DMS153 (cell line): Measurements from ENCODE around the gene UGT1A5.
"Not testable (repeated sequence)": the region's sequence is repeated elsewhere in the genome, so short reads cannot be mapped to it uniquely, and the experiment has no call there.

Source experiments
- DNase-seq: peaks from one replicate; lab custom pipeline; 2025; lab: John Stamatoyannopoulos, UW

Gene UGT1A5

GRCh38 chr2:233693963-233694362 is 18.7 kb upstream of the UGT1A5 start:
- no peak for DNase-seq

DNA sequence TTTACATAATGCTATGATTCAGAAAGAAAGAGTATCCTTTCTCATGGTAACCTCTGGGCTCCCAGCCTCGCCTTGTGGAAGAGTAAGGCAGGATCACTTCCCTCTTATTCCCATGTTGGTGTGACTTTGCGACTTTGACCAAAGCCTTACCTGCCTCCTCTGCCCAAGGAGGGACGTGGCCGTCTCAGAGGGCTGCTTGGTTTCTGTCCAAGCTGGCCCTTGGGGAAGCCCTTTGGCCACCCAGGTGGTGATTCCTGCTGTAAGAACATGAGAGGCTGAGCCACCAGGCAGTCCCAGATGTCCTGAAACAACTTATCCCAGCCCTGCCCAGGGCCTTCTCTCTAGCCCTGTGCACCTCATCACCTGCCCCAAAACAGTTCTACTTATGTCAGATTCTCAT is 14.0 kb upstream of the UGT1A5 start:
- no peak for DNase-seq

DNA sequence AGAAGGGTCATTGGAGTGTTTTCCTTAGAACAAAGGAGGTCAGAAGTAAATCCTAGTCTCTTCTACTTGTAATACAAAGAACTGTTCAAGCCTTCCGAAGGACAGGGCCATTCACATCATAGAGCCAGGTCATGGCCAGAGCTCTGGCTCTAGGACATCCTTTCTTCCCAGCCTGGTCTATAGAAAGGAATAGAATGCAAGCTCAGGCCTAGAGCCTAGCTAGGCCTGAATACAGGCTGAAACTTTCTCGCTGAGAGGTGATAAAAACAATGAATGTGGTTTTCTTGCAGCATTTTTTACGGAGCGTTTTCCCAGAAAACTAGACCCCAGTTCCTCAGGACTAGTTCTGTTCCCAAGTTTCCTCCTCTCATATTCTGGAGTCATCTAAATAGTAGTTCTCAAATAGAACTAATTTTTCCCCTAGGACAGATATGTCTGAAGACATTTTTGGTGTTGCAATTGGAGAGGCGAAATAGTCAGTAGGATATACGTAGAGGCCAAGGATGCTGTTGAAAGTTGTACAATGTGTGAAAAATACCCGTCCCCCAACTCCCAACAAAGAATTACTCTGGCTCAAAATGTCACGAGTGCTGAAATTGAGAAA is 13.2 kb upstream of the UGT1A5 start:
- no peak for DNase-seq

GRCh38 chr2:233700028-233700635 is 12.6 kb upstream of the UGT1A5 start:
- DNase-seq = no peak

GRCh38 chr2:233700842-233701241 is 11.9 kb upstream of the UGT1A5 start:
- DNase-seq = not testable (repeated sequence)

GRCh38 chr2:233702238-233702637 is 10.5 kb upstream of the UGT1A5 start:
- no peak for DNase-seq

DNA sequence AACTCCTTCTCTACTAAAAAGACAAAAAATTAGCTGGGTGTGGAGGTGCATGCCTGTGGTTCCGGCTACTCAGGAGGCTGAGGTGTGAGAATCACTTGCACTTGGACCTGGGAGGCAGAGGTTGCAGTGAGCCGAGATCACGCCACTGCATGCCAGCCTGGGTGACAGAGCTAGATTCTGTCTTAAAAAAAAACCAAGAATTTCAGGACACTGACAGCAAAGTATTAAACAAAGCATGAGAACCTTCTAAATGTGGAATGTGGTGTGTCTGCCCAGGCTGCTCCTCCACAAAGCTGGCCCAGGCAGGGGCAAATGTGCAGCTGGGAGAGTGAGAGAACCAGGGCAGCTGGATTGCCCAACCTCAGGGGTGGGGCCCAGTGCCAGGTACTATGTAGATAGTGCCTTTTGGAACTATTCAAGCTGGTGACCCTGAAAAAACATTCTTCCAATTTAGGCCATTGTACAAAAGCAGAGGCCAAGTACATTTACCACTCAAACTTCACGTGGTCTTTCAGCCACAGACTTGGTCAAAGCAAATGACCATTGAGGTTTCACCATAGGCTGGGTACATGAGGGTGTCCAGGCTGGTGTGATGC is 6.7 kb upstream of the UGT1A5 start:
- no peak for DNase-seq

- DNase-seq = no peak
These were observed 6.0 kb upstream of the UGT1A5 start for GRCh38 chr2:233706720-233707119.

DNA sequence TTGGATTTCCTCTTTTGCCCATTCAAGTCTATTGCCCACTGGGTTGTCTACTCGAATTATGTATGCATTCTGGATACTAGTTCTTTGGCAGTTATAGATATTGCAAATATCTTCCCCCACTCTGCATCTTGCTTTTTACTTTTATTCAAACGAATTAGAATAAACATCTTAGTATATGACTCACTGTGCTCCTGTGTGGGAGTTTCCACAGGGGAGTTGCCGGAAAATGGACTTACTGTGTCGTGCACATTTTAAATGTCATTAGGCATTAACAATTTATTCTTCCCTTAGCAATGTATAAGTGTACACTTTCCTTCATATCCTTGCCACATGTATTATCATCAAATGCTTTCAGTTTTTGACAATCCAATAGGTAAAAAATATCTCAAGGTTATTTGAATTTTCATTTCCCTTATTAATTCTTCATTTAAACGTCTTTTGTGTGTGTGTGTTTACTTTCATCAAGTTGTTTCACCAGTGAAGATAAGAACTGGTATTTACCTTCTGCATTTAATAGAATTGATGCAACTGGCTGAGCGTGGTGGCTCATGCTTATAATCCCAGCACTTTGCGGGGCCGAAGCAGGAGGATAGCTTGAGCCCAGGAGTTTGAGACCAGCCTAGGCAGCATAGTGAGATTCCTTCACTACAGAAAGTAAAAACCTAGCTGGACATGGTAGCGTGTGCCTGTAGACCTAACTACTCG is 4.6 kb upstream of the UGT1A5 start:
- DNase-seq = no peak

- no peak for DNase-seq
These were observed 3.8 kb upstream of the UGT1A5 start for GRCh38 chr2:233708942-233709341.

DNA sequence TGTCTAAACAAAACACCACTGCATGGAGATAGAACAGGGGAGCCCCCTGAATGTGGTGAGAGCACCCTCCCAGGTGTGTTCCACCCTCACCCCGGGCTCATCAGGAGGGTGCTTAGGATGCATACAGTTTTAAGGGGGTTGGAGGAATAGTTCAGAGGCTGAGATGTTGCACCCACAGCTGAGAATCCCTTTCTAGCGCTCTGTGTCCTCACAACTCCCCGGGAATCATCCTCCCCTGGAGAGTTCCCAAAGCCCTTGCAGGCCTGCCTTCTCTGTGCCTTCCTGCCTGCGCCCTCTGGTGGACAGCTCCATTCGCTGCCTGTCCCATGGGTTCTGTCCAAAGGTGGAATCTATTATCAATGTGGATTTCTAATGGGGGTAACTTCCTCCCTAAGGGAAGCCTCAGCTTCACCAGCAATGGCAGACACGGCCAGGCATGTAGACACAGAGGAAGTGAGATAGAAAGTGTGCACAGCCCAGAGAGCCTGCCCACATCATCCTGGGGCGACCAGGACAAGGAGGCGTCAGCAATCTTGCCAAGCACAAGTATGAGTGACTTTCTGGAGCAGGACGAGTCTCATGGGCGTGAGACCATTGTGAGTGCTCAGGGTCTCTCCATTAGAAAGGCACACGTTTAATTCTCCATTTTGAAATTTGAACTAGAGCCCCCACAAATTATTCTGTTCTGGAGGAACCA is 1.2 kb upstream of the UGT1A5 start:
- peak; percentile 55 for DNase-seq

DNA sequence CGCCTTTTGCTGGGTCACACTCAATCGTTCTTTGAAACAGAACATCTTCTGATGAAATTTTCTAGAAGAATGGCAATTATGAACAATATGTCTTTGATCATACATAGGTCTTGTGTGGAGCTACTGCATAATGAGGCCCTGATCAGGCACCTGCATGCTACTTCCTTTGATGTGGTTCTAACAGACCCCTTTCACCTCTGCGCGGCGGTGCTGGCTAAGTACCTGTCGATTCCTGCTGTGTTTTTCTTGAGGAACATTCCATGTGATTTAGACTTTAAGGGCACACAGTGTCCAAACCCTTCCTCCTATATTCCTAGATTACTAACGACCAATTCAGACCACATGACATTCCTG is 532 bp downstream of the UGT1A5 start:
- DNase-seq = no peak

DNA sequence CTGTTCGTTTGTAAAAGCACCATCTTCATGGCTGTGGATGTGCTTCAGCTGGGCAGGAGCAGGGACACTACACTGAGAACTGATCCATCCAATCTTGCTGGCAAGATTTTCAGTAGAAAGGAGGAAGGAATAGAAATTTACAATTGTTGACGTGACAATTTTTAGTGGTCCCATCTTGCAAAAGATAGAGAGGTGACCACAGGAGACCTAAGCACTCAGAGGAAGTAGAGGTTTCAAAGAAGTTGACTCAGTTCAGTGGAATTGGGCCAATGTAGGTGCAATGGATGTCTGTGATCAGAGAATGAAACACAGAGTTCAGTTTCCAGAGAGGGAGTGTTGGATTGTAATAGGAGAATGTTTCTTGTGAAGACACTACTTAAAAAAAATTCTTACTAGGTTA is 1.4 kb downstream of the UGT1A5 start:
- no peak for DNase-seq

- no peak for DNase-seq
These were observed 5.8 kb downstream of the UGT1A5 start, which contains the start of gene UGT1A4 for GRCh38 chr2:233718552-233718951. Gene UGT1A4 (plus strand): TSS chr2:233718736. CDS start chr2:233718821, 85 bp downstream.

DNA sequence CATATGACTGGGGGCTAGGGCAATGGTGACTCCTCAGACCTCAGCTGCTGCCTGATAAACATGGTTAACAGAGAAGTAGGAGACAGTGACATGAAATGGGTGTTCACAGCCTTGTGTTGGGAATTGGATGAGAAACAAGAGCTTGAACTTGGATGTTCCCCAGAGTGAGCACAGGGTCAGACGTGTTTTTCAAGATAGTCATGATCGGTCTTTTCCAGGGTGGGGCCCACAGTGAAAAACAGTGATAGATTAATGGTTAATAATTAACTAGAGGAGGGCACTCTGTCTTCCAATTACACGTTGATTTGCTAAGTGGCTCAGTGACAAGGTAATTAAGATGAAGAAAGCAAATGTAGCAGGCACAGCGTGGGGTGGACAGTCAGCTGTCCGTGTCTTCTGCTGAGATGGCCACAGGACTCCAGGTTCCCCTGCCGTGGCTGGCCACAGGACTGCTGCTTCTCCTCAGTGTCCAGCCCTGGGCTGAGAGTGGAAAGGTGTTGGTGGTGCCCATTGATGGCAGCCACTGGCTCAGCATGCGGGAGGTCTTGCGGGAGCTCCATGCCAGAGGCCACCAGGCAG is 16.1 kb downstream of the UGT1A5 start, which contains the start of gene UGT1A3:
UGT1A3 (plus strand) TSS at position 320 of the 579 bp plus-strand sequence; CDS start at position 405, 85 bp downstream.
- no peak for DNase-seq

GRCh38 chr2:233736868-233737653 is 24.4 kb downstream of the UGT1A5 start:
- DNase-seq = peak; percentile 35

DNA sequence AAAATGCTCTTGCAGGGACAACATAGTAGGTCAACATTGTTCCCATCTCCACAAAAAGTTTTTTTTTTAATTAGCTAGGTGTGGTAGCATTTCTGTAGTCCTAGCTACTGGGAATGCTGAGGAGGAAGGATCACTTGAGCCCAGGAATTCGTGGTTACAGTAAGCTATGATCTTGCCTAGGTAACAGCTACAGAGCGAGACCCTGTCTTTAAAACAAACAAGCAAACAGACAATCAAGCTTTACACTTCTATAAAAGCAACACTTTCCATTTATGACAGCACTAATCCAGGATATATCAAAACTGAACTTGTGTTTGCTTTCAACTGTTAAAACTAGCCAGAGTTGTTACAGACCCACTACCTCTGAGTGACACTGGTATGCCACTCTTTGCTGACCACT is 28.2 kb downstream of the UGT1A5 start:
- DNase-seq = no peak

DNA sequence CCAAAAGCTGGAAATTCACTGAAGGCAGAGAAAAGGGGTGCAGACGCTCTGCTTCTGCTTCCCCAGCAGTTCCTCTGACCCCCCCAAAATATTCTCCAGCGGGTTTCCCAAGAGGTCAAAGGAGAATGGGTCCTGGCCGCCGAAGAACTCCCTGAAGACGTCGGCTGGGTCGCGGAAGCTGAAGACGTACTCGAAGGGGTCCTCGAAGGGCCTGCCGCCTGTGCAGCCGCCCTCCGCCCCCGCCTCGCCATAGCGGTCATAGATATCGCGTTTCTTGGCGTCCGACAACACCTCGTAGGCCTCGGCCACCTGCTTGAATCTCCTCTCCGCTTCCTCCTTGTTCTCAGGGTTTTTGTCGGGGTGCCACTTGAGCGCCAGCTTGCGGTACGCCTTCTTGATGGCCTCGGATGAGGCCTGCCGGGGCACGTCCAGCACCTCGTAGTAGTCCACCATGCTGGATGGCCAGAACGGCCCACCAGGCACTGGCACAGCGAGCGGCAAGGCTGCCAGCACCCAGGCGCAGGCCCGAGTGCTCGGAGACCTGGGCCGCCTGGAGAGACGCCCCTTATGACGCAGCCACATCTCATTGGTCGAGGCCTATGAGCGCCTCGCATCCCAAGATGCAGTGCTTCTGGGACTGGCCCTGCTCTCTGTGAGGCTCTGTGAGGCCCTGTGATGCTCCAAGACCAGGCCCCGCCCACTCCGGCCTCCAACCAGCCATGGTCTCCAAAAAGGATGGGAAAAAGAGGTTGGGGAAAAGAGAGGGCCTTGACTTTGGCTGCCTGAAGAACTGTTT is 31.0 kb downstream of the UGT1A5 start:
- DNase-seq = no peak

DNA sequence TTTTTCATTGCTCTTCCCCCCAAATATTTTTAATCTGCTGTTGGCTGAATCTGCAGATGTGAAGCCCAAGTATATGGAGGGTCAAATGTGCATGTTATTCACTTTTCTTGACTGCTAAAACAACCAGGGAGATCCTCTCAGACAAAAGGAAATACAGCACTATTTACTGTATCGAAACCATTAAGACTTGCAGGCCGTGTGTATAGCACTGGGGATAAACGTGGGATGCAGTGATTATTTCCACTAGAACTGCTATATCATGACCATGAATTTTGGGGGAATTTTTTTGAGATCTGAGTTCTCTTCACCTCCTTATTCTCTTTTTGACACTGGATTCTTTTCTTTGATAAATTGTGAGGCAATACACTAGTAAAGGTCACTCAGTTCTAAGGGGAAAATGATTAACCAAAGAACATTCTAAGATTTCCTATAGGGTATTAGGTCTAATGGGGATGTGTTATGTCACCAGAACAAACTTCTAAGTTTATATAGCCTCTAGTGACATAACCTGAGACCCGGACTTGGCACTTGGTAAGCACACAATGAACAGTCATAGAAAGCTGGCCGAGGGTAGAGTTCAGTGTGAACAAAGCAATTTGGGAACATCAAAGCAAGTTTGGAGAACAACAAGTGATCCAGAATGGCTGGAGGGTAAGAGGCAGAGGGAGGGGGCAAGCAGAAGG is 32.5 kb downstream of the UGT1A5 start:
- DNase-seq = no peak

GRCh38 chr2:233745838-233746237 is 33.1 kb downstream of the UGT1A5 start:
- DNase-seq = not testable (repeated sequence)
